ENCODE measurements around the gene WAC.
A peak's percentile ranks its signal among the peaks of the same experiment; 100 is the strongest.
"Not testable (repeated sequence)": the region's sequence is repeated elsewhere in the genome, so short reads cannot be mapped to it uniquely, and the experiment has no call there.

WAC gene

GRCh38 chr10:28532337-28533185 is at the start of gene WAC:
Gene WAC (plus strand): TSS chr10:28533118. CDS start chr10:28533580, 462 bp downstream.
- Histone ChIP-seq H3K27ac (peak within 1 kb of the TSS; percentile 99), H3K4me3 (ENCODE audit: low read depth, low read length) (peak within 1 kb of the TSS; percentile 95), H2AFZ (peak within 1 kb of the TSS; percentile 90), H3K9ac (peak within 1 kb of the TSS; percentile 93), H3K79me2 (peaks cover 18% of the 10 kb centered on the region), H3K4me1 (peaks cover 10% of the 10 kb centered on the region), H3K36me3 (ENCODE audit: control insufficient read depth, insufficient read depth, low read length) (no peaks in the 10 kb centered on the region), H3K27me3 (ENCODE audit: control insufficient read depth, insufficient read depth, low read length) (no peaks in the 10 kb centered on the region), H3K9me3 (ENCODE audit: control insufficient read depth, low read length) (no peaks in the 10 kb centered on the region), H3K4me2 (ENCODE audit: low read length) (peak within 1 kb of the TSS; percentile 84)
- TF ChIP-seq CTCF (IDR thresholded peaks at IDR 0.05): peak; percentile 37

- H3K79me2 ChIP-seq: no peaks in the 10 kb centered on the region
- no peaks in the 10 kb centered on the region for H3K27me3 ChIP-seq (ENCODE audit: control insufficient read depth, insufficient read depth, low read length)
- H3K4me1 ChIP-seq: peaks cover 3% of the 10 kb centered on the region
- no peak overlapping the region for H3K27ac ChIP-seq
- no peaks in the 10 kb centered on the region for H3K9me3 ChIP-seq (ENCODE audit: control insufficient read depth, low read length)
- H3K36me3 ChIP-seq (ENCODE audit: control insufficient read depth, insufficient read depth, low read length): no peaks in the 10 kb centered on the region
- H3K9ac ChIP-seq: no peak overlapping the region
- peak overlapping the region; percentile 41 for H2AFZ ChIP-seq
- no peak overlapping the region for H3K4me3 ChIP-seq (ENCODE audit: low read depth, low read length)
- H3K4me2 ChIP-seq (ENCODE audit: low read length): no peak overlapping the region
- no peak for TF ChIP-seq CTCF (IDR thresholded peaks at IDR 0.05)
Observed at GRCh38 chr10:28489206-28489605, 43.7 kb upstream of the WAC start.

- not testable (repeated sequence) for H3K79me2 ChIP-seq; H3K36me3 ChIP-seq (ENCODE audit: control insufficient read depth, insufficient read depth, low read length); H3K9me3 ChIP-seq (ENCODE audit: control insufficient read depth, low read length); H3K4me1 ChIP-seq; H3K9ac ChIP-seq; H3K4me2 ChIP-seq (ENCODE audit: low read length); H3K27ac ChIP-seq; H2AFZ ChIP-seq; H3K4me3 ChIP-seq (ENCODE audit: low read depth, low read length); H3K27me3 ChIP-seq (ENCODE audit: control insufficient read depth, insufficient read depth, low read length)
Observed at GRCh38 chr10:28490256-28490865, 42.6 kb upstream of the WAC start.

- H3K27ac ChIP-seq: no peak overlapping the region
- peaks cover 11% of the 10 kb centered on the region for H3K4me1 ChIP-seq
- H3K4me3 ChIP-seq (ENCODE audit: low read depth, low read length): no peak overlapping the region
- H2AFZ ChIP-seq: no peak overlapping the region
- no peak overlapping the region for H3K9ac ChIP-seq
- H3K9me3 ChIP-seq (ENCODE audit: control insufficient read depth, low read length): no peaks in the 10 kb centered on the region
- H3K79me2 ChIP-seq: no peaks in the 10 kb centered on the region
- H3K27me3 ChIP-seq (ENCODE audit: control insufficient read depth, insufficient read depth, low read length): no peaks in the 10 kb centered on the region
- TF ChIP-seq CTCF (IDR thresholded peaks at IDR 0.05): no peak
- no peaks in the 10 kb centered on the region for H3K36me3 ChIP-seq (ENCODE audit: control insufficient read depth, insufficient read depth, low read length)
- no peak overlapping the region for H3K4me2 ChIP-seq (ENCODE audit: low read length)
Observed at GRCh38 chr10:28492116-28492920, 40.6 kb upstream of the WAC start.

- H3K4me2 ChIP-seq (ENCODE audit: low read length): no peak overlapping the region
- H2AFZ ChIP-seq: no peak overlapping the region
- no peaks in the 10 kb centered on the region for H3K9me3 ChIP-seq (ENCODE audit: control insufficient read depth, low read length)
- TF ChIP-seq CTCF (IDR thresholded peaks at IDR 0.05): no peak
- no peaks in the 10 kb centered on the region for H3K27me3 ChIP-seq (ENCODE audit: control insufficient read depth, insufficient read depth, low read length)
- H3K79me2 ChIP-seq: no peaks in the 10 kb centered on the region
- peaks cover 12% of the 10 kb centered on the region for H3K4me1 ChIP-seq
- H3K4me3 ChIP-seq (ENCODE audit: low read depth, low read length): no peak overlapping the region
- no peaks in the 10 kb centered on the region for H3K36me3 ChIP-seq (ENCODE audit: control insufficient read depth, insufficient read depth, low read length)
- H3K27ac ChIP-seq: peak overlapping the region; percentile 87
- no peak overlapping the region for H3K9ac ChIP-seq
Observed at GRCh38 chr10:28494420-28494819, 38.5 kb upstream of the WAC start.

All from parathyroid adenoma (tissue), 2 donors.